T follicular helper cell (primary cell): ENCODE results near the gene OPRD1.
A peak's percentile ranks its signal among the peaks of the same experiment; 100 is the strongest.
"Not testable (repeated sequence)": the region's sequence is repeated elsewhere in the genome, so short reads cannot be mapped to it uniquely, and the experiment has no call there.

Experiments
- DNase-seq: peaks from one replicate; pipeline ENCODE4 v3.0.0-alpha.2; 2020; ENCODE audit warnings: low read depth
- total RNA-seq, 2 experiments: gene quantifications; one replicate each; lab custom pipeline; 2026; lab: John Stamatoyannopoulos, UW

OPRD1 gene
- 0 to 0.06 reads per million in 2 experiments for total RNA-seq

DNA sequence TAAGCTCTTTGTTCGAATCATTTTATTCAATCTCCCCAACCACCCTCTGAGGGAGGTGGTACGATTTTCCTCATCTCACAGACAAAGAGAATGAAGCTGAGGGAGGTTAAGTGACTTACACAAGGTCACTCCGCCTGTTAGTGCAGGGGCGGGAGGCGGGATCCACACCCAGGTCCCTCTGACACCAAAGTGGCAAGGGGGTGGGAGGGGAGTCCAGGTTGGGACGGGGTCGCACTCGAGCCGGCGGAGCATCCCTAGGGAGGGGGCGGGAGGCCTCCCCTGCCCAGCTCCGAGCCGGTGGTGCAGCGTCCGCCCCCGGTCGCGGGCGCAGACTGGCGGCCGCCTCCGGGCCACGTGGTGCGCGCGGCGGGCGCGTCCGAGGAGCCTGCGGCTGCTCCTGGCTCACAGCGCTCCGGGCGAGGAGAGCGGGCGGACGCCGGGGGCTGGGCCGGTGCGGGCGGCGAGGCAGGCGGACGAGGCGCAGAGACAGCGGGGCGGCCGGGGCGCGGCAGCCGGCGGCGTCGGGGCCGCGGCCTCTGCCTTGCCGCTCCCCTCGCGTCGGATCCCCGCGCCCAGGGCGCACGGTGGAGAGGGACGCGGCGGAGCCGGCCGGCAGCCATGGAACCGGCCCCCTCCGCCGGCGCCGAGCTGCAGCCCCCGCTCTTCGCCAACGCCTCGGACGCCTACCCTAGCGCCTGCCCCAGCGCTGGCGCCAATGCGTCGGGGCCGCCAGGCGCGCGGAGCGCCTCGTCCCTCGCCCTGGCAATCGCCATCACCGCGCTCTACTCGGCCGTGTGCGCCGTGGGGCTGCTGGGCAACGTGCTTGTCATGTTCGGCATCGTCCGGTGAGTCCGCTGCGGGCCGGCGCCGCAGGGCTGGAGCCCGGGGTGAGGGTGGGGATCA lies at the start of gene OPRD1:
TSS of gene OPRD1 (plus strand) at position 405 of the 903 bp plus-strand sequence. CDS start at position 619, 214 bp downstream.
- no peak for DNase-seq

DNA sequence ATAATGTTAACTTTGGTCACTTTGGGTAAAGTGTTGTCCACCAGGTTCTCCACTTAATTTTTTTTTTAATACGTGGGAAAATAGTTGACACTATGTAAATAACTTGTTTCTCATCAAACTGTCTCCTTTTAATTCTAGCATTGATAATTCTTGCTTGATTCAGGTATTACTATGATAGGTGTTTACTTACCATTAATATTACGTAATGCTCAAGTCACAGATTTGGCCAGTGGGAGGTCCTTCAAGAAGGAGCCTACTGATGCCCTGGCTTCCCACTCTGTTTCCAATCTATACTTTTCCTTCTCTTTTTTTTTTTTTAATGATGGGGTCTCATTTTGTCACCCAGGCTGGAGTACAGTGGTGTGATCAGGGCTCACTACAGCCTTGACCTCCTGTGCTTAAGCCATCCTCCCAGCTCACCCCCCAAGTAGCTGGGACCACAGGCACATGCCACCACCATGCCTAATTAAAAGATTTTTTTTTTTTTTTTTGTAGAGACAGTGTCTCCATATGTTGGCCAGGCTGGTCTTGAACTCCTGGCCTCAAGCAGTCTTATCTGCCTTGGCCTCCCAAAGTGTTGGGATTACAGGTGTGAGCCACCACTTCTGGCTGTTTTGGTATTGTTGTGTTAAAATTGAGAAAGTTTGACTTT lies 45.3 kb upstream of the OPRD1 start:
- DNase-seq, result no peak

DNA sequence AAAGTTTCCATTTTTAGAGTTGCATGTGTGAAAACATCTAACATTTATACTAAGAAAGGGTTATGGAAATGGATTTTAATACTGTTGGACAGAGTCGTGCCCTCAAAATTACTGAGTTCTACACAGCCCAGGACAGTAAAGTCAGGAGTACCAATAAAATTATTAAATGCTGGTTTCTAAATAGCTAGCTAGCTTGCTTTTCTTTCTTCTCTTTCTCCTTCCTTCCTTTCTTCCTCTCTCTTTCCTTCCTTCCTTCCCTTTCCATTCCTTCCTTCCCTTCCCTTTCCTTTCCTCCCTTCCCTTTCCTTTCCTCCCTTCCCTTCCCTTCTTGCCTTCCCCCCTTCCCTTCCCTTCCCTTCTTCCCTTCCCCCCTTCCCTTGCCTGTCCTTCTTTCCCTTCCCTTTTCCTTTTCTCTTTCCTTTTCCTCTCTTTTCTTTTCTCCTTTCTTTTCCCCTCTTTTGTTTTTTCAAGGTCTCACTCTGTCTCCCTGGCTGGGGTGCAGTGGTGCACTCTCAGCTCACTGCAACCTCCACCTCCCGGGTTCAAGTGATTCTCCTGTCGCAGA lies 41.3 kb upstream of the OPRD1 start:
- DNase-seq, result no peak

DNA sequence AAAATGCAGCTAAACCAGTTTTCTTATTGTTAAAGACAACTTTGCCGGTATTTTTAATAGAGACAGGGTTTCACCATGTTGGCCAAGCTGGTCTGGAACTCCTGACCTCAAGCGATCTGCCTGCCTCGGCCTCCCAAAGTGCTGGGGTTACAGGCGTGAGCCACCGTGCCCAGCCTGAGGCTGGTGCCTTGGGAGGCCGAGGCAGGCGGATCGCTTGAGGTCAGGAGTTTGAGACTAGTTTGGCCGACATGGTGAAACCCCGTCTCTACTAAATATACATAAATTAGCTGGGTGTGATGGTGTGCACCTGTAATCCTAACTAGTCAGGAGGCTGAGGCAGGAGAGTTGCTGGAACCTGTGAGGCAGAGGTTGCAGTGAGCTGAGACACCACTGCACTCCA lies 40.0 kb upstream of the OPRD1 start:
- DNase-seq, result not testable (repeated sequence)

DNA sequence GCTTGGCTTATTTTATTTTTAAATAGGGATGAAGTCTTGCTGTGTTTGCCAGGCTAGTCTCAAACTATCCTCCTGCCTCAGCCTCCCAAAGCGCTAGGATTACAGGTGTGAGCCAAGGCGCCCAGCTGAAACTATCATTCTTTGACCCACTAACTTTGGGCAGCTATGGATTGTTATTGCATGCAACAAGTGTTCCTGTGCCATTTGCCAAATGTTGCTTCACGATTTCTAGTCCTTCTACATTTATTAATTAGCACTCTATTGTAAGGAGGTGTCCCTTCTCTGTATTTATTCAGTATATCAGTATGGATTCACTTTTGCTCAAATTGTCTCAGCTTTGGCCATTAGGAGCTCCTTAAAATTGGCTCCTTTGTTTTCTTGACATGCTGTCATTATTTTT lies 38.9 kb upstream of the OPRD1 start:
- DNase-seq, result no peak

DNA sequence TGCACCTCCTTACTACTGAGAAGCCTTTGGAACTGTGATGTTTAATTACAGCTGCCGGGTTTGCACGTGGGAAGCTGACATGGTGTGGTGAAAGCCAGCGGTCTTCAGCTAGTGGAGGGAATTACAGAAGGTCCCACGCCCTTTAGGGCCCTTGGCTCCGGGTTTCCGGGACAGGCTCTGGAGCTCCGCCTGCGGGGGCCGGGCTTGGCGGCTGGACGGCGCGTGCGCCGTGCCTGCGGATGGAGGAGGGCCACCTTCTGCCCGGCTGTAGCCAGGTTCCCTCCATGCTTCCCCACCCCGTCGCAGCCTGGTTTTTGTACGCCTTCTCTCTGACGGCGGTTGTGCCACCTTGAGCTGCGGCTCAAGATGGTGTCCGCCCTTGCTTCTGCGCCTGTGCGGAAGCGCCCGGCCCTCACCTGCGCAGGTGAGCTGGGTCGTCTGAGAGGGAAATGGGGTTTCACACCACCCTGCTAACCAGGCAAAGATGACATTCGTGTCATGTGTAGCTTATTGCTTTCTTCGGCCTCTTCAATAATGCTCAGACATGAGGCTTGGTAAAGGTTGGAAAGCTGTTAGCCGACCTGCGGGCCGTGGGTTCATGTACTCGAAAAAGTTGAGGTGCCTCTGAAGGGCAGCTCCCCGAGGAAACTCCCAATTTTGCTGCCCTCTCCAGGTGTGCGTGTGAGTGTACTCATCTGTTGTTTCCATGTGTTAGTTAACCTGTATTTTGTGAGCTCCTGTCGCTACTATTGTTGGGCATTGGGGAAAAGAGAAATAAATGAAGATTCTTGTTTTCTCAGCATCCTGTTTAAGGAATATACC lies 36.6 kb upstream of the OPRD1 start:
- peak; percentile 54 for DNase-seq

DNA sequence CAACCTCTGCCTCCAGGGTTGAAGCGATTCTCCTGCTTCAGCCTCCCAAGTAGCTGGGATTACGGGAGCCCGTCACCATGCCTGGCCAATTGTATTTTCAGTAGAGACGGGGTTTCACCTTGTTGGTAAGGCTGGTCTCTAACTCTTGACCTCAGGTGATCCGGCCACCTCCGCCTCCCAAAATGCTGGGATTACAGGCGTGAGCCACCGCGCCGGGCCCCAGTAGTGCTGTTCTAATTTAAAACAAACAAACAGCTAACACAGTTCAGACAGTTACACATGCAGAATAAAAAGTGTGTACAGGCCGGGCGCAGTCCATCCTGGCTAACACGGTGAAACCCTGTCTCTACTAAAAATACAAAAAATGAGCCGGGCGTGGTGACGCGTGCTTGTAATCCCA lies 35.6 kb upstream of the OPRD1 start:
- no peak for DNase-seq

DNA sequence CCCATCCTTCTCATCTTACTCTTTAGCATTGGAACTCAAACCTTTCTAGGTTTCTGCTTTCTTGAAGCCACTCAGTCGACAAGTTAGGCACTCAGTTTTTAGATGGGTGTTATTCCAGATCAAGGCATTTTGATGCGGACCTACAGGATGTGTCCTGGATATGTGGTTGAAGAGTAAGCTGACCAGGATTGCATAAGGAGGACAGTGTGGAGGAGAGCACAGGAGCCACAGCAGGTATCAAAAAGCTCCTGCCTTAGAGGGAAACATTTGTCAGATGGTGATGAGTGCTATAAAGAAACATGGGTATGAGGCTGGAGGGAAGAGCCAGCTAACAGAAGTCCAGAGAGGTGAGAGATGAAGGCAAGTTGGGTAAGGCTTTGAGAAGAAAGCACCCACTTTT lies 33.9 kb upstream of the OPRD1 start:
- DNase-seq, result no peak

DNA sequence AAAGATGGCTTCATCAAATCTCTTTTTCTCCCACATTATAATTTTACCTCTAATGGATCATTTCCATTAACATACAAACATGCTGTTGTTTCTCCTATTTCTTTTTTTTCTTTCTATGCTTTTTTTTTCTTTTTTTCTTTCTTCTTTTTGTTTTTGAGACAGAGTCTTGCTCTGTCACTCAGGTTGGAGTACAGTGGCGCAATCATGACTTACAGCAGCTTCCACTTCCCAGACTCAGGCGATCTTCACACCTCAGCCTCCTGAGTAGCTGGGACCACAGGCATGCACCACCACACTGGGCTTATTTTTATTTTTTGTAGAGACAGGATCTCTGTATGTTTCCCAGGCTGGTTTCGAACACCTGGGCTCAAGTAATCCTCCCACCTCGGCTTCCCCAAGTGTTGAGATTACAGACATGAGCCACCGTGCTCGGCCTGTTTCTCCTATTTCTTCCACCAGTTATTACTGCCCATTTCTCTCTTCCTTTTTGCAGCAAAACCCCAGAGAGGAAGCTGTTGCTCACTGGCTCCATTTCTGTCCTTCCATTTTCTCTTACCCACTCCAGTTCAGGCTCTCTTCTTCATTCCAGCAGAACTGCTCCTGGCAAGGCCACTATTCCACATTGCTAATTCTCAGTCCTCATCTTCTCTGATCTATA lies 32.1 kb upstream of the OPRD1 start:
- no peak for DNase-seq

DNA sequence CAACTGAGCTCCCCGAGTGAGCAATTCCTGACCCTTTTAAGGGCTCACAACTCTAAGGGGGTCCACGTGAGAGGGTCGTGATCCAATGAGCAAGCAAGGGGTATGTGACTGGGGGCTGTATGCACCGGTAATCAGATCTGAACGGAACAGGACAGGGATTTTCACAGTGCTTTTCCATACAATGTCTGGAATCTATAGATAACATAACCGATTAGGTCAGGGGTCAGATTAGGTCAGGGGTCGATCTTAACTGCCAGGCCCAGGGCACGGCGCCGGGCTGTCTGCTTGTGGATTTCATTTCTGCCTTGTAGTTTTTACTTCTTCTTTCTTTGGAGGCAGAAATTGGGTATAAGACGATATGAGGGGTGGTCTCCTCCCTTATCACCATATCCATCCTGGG lies 30.7 kb upstream of the OPRD1 start:
- DNase-seq, result no peak

DNA sequence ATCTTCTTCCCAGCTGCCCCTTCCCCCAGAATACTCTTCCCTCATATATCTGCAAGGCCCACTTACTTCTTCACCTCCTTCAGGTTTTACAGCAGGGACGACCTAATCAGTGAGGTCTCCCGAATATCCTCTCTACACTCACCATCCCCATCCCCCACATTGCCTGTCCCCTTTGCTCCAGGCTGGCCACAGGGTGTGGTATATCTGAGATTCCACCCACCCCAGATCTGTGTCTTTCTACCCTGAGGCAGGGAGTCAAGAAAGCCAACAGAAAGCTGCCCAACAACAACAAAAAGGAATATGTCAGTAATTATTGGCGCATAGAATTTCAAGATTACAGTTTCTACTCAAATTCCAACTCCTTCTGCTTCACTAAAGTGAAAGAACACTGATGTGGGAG lies 30.0 kb upstream of the OPRD1 start:
- DNase-seq, result no peak

DNA sequence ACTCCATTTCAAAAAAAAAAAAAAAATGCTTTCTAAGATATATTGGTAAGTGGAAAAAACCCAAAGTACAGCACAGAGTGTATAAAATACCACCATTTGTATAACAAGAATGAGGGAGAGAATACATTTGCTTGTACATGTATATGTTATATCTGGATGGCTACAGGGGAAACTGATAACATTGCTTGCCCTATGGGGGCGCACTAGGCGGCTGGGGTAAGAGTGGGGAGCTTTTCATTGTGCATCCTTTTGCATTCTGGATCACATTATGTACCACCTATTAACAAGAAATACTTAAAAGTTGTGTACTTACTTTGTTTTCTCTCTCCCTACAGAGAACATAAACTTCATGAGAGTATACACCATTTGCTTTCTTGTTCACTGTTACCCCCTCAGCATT lies 28.6 kb upstream of the OPRD1 start:
- DNase-seq, result no peak

DNA sequence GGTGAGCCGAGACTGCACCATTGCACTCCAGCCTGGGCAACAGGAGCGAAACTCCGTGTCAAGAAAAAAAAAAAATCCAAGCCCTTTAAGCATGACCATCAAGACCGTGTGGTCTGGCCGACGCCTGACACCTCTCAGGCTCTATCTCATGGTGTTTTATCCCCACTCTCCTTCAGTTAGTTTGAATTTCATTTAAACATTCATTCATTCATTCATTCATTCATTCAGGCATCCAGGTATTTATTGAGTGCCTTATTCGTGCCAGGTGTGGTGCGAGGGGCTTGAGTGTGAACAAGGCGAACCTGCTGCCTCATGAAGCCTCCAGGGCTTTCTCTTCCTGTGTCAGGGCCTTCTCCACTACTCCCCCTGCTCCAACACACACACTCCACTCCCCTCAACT lies 22.6 kb upstream of the OPRD1 start:
- DNase-seq, result no peak

DNA sequence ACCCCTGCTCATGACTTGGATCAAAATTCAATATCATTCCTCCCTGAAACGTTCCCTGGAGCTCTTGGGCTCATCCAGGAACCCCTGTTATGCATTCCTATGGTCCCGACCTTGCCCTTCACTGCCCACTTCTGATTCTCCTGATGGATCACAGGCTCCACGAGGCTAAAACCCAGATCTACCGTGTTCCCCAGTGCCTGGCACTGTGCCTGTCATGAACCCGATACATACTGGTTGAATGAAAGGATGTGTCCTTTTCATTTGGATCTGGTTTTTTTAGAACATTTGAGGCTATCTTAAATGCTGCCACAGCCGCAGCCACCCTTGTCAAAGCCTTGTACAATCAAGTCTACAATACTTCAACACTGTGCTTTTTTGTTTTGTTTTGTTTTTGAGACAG lies 22.2 kb upstream of the OPRD1 start:
- no peak for DNase-seq

DNA sequence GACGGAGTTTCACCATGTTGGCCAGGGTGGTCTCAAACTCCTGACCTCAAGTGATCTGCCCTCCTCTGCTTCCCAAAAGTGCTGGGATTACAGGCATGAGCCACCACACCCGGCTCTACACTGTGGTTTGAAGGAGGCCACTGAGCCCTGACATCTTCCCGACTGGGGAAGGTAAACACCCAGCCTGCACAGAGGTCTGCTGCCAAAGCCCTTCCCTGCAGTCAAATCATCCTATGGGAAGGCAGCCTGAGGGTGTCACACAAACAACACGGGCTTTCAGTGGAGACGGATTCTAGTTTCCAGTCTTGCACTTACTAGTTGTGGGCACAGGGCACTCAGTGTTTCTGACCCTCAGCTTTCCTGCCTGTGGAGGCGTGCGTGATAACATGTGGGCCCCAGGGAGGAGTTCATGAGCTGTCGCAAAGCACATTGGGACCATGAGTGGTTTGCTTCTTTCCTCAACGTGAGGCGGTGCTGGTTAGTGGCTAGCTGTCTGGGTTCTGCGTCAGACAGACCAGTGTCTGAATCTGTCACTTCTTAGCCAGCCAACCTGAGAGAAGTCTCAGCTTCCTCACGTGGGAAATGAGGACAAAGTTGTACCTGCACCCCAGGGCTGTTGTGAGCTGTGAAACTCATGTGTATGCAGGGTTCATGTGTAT lies 21.5 kb upstream of the OPRD1 start:
- DNase-seq, result no peak

DNA sequence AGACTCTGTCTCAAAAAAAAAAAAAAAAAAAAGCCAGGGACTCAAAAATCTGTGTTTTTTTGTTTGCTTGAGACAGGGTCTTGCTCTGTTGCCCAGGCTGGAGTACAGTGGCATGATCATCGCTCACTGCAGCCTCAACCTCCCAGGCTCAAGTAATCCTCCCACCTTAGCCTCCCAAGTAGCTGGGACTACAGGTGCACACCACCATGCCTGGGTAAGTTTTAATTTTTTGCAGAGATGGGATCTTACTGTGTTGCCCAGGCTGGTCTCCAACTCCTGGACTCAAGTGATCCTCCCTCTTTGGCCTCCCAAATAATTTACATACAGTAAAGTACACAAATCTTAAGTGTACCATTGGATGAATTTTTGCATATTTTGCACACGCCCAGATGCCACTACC lies 20.0 kb upstream of the OPRD1 start:
- not testable (repeated sequence) for DNase-seq

DNA sequence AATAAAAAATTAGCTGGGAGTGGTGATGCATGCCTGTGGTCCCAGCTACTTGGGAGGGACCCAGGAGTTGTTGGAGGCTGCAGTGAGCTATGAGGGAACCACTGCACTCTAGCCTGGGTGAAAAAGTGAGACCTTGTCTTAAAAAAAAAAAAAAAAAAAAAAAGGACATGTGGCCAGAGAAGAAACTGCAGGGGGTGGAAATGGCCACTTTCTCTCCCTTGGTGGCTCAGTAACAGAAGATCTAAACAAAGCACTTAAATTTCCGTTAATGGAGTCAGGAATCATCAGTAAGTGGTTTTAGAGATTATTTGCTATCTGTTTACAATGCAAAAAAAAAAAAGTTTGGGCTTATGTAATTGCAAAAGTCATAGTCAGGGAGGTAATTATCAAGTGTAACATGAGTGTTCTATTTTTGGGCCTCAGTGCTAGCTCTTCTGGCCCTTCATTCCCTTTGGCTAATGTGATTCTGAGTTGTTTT lies 19.3 kb upstream of the OPRD1 start:
- no peak for DNase-seq

DNA sequence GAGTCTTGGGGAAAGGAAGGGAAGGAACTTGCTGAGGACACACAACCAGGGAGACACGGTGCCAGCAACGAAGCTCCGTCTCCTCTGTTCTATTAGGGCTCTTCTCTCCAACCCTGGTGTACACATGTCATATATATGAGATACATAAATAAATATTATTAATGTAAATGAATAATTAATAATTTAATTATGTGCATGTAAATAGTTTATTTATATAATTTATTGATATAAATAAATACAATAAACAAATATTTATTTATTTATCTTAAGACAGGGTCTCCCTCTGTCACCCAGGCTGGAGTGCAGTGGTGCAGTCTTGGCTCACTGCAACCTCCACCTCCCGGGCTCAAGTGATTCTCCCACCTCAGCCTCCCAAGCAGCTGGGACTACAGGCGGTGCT lies 17.4 kb upstream of the OPRD1 start:
- DNase-seq, result not testable (repeated sequence)

DNA sequence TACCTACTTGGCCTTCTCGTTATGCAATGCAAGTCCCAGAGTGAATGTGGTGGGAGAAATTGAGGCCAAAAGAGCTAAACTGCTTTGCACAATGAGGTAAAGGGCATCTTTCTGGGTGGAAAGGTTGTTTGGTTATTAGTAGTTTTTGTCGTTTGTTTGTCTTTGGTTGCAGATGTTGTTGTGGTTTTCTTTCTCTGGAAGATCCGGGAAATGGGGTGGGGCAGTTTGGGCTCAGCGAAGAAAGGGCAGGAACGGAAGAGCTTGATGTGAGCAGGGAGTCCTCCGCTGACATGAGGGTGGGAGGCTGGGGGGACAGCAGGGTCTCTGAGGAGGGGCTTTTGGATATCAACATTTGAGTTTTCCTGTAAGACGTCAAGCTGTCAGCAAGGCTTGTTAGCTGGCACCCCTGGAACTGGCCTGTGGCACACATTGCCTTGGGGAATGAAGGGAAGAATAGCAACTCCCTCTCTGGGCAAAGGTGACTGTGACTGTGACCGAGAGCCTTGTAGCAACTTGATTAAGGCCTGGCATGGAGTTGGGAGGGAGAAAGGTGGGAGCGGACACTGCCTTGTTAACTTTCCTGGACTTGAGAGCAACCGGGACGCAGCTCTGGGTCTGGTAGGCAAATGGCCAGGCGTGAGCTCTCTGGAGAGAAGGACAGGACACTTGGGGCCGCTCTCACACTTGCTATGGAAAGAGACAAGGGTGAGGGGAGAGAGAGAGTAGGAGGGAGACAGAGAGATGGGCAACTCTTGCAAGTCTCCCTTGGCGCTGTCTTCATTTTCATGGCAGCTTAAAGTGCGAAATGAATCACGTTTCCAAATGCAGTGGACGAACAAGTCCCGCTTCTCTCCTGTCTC lies 15.4 kb upstream of the OPRD1 start:
- no peak for DNase-seq

DNA sequence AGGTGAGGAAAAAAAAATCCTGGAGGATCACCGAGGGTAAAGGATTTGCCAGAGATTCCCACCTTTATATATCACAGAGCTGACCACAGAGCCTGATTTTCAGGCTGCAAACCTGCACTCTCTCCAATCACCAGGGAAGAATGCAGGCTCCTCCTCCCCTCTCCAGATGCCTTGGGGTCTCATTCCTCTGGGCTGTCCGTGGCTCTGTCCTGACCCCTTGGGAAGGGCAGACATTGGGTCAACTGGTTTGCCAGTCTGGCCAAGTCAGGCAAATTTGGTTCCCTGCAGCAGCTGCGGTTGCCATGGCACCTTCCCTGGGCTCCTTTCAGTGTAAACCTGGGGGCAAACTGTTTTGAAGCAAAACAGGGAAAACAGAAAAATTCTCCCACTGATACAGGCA lies 11.6 kb upstream of the OPRD1 start:
- DNase-seq, result no peak
